Cerebellar nuclear complex (tissue), 1 donor: ENCODE results near the gene RNU5B-1.
"Not testable (repeated sequence)": the region's sequence is repeated elsewhere in the genome, so short reads cannot be mapped to it uniquely, and the experiment has no call there.

Experiments
- DNase-seq, 2 experiments: peaks; one replicate each; lab custom pipeline; 2025; lab: John Stamatoyannopoulos, UW

The RNU5B-1 gene

GRCh38 chr15:65343374-65343981 is 39.0 kb downstream of the RNU5B-1 start:
- no peak for DNase-seq

GRCh38 chr15:65344214-65344913 is 39.9 kb downstream of the RNU5B-1 start:
- DNase-seq, result no peak

- no peak for DNase-seq
Measured at GRCh38 chr15:65344914-65345275, 40.4 kb downstream of the RNU5B-1 start.

- no peak for DNase-seq
Measured at GRCh38 chr15:65346856-65347598, 42.5 kb downstream of the RNU5B-1 start.

GRCh38 chr15:65347756-65348155 is 43.3 kb downstream of the RNU5B-1 start:
- not testable (repeated sequence) for DNase-seq

GRCh38 chr15:65349338-65349737 is 44.9 kb downstream of the RNU5B-1 start:
- no peak for DNase-seq

- not testable (repeated sequence) for DNase-seq
Measured at GRCh38 chr15:65351972-65352371, 47.5 kb downstream of the RNU5B-1 start.
